ENCODE measurements around the gene SEC14L3.

DNA sequence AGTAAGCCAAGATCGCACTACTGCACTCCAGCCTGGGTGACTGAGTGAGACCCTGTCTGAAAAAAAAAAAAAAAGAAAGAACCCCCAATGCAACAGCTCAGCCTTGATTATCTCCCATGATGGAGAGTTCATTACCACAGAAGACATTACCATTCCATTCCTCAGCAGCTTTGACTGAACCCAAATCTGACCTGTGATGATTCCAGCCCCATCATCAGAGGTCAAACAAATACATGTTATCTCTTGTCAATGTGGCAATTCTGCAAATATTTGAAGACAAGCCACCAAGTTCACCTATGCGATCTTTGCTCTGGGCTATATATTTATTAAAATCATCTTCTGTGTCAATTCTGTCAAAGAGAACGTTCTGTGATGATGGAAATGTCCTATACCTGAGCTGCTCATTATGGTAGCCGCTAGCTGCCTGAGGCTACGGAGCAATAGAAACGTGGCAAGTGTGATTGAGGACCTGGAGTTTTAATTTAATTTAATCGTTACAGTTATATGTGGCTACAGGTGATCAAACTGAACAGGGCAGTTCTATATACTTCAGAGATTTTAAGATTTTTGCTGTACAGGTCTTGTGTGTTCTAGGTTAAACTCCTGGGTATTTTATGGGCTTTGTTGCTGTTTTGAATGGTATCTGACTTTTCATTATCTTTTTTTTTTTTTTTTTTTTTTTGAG lies 25.8 kb upstream of the SEC14L3 start:
- TF ChIP-seq, protein P1, sequence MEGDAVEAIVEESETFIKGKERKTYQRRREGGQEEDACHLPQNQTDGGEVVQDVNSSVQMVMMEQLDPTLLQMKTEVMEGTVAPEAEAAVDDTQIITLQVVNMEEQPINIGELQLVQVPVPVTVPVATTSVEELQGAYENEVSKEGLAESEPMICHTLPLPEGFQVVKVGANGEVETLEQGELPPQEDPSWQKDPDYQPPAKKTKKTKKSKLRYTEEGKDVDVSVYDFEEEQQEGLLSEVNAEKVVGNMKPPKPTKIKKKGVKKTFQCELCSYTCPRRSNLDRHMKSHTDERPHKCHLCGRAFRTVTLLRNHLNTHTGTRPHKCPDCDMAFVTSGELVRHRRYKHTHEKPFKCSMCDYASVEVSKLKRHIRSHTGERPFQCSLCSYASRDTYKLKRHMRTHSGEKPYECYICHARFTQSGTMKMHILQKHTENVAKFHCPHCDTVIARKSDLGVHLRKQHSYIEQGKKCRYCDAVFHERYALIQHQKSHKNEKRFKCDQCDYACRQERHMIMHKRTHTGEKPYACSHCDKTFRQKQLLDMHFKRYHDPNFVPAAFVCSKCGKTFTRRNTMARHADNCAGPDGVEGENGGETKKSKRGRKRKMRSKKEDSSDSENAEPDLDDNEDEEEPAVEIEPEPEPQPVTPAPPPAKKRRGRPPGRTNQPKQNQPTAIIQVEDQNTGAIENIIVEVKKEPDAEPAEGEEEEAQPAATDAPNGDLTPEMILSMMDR (IDR thresholded peaks at IDR 0.05) = no peak
- no peak for TF ChIP-seq POLR2A (IDR thresholded peaks at IDR 0.05)
